Panc1 (cell line): ENCODE data around the gene FOXK2. TPM values are rescaled to one million over a fixed set of nuclear protein-coding genes. Genes with fewer than 3 reads are reported as not detected.
"Not testable (repeated sequence)": the region's sequence is repeated elsewhere in the genome, so short reads cannot be mapped to it uniquely, and the experiment has no call there.

Experiments used
- ATAC-seq: fragments of 200-7000 bp; cut with Tn5 transposase; 2 replicates; pipeline ENCODE4 v1.9.1; 2020; ENCODE audit warnings: mild to moderate bottlenecking, moderate library complexity
- BruUV-seq: library from RNA; stranded (reverse); fragments of 400-500 nt; replicated peaks from 2 replicates; lab custom pipeline; 2021; lab: Mats Ljungman, UMichigan
- CTCF ChIA-PET: fragments of 300-600 bp; sonication (Branson Sonifier 250); formaldehyde crosslinking; loops from one replicate; lab custom pipeline; 2022; ENCODE audit warnings: antibody characterized with exemption; lab: Charles Lee
- POLR2A ChIA-PET: fragments of 300-600 bp; sonication (Branson Sonifier 250); formaldehyde crosslinking; loops from one replicate; lab custom pipeline; 2022; ENCODE audit warnings: antibody characterized with exemption; lab: Charles Lee
- DNase-seq: peaks from one replicate; pipeline ENCODE4 v3.0.0-alpha.2; 2010; ENCODE audit warnings: low read depth, low spot score
- H3K27ac ChIP-seq: 2 replicates; pipeline ENCODE4 v1.5.1; 2011; ENCODE audit warnings: mild to moderate bottlenecking, low read length, inconsistent platforms
- H3K27me3 ChIP-seq: fragments of 200-500 bp; sonication (Bioruptor generic); 2 replicates; pipeline ENCODE4 v1.6.0; 2014; ENCODE audit warnings: low read length, inconsistent platforms; ENCODE audit not compliant: control insufficient read depth, insufficient read depth
- H3K36me3 ChIP-seq: fragments of 200-500 bp; sonication (Bioruptor generic); 2 replicates; pipeline ENCODE4 v1.5.1; 2014; ENCODE audit warnings: inconsistent platforms, mild to moderate bottlenecking, low read length, moderate library complexity; ENCODE audit not compliant: control insufficient read depth, insufficient read depth
- H3K4me1 ChIP-seq: 2 replicates; pipeline ENCODE4 v1.5.1; 2011; ENCODE audit warnings: inconsistent platforms, mild to moderate bottlenecking, low read length, moderate library complexity; ENCODE audit not compliant: control insufficient read depth, insufficient read depth
- H3K4me3 ChIP-seq, 2 experiments: 2 replicates each; pipeline ENCODE4 v1.5.1; 2011 to 2012; ENCODE audit warnings: low read depth in 2 of 2, low read length in 2 of 2, mild to moderate bottlenecking in 2 of 2, inconsistent platforms in 1 of 2, moderate library complexity in 1 of 2
- H3K9me3 ChIP-seq: fragments of 200-500 bp; sonication (Bioruptor generic); 2 replicates; pipeline ENCODE4 v1.5.1; 2014; ENCODE audit warnings: low read depth, mild to moderate bottlenecking, inconsistent platforms, low read length, moderate library complexity; ENCODE audit not compliant: control insufficient read depth, insufficient read depth
- POLR2AphosphoS5 ChIP-seq: IDR thresholded peaks from 2 replicates; pipeline ENCODE4 v1.6.1; 2012; ENCODE audit warnings: mild to moderate bottlenecking, low read depth, low read length, moderate library complexity
- REST ChIP-seq, 2 experiments: IDR thresholded peaks; 2 replicates each; pipeline ENCODE4 v1.6.1; 2011 to 2012; ENCODE audit warnings: low read depth in 2 of 2, control low read depth in 1 of 2, low read length in 1 of 2, mild to moderate bottlenecking in 1 of 2, moderate library complexity in 1 of 2; ENCODE audit not compliant: insufficient read depth in 1 of 2
- SIN3A ChIP-seq: IDR thresholded peaks from 2 replicates; pipeline ENCODE4 v1.6.1; 2012; ENCODE audit warnings: low read depth, mild to moderate bottlenecking, low read length, moderate library complexity, borderline replicate concordance; ENCODE audit not compliant: insufficient read depth
- TCF7L2 ChIP-seq: IDR thresholded peaks from 2 replicates; pipeline ENCODE4 v1.6.1; 2011; ENCODE audit warnings: mild to moderate bottlenecking, low read depth, low read length, inconsistent platforms
- in situ Hi-C: cut with HindIII; loops from 2 replicates; pipeline ENCODE4 v1.10.0; 2016; ENCODE audit warnings: low sequenced_read_pairs, low pct_unique_long_range_greater_than_20kb
- intact Hi-C: fragments of 100-400 bp; cut with micrococcal nuclease; formaldehyde crosslinking; loops from one replicate; pipeline ENCODE4 v1.10.0; 2022; ENCODE audit not compliant: unreplicated experiment
- total RNA-seq: library from RNA; stranded (reverse); gene quantifications from one replicate; pipeline ENCODE4 v1.2.1, GENCODE V29; 2021; ENCODE audit not compliant: unreplicated experiment
- TF ChIP-seq, protein P1 (sequence below): fragments of 450-650 bp; IDR thresholded peaks from 2 replicates; pipeline ENCODE4 v1.5.1; 2017; ENCODE audit warnings: mild to moderate bottlenecking

The FOXK2 gene
- total RNA-seq, 1 experiment from 2014 or later: 143 TPM

- H3K27ac ChIP-seq: no peak overlapping the region
- CTCF ChIA-PET: no interaction called here
- TF ChIP-seq REST (IDR thresholded peaks at IDR 0.05; ENCODE audit: insufficient read depth in 1 of 2, low read depth in 2 of 2, low read length in 1 of 2) (no peak), TCF7L2 (no peak), POLR2AphosphoS5 (no peak), SIN3A (no peak)
- TF ChIP-seq, protein P1, sequence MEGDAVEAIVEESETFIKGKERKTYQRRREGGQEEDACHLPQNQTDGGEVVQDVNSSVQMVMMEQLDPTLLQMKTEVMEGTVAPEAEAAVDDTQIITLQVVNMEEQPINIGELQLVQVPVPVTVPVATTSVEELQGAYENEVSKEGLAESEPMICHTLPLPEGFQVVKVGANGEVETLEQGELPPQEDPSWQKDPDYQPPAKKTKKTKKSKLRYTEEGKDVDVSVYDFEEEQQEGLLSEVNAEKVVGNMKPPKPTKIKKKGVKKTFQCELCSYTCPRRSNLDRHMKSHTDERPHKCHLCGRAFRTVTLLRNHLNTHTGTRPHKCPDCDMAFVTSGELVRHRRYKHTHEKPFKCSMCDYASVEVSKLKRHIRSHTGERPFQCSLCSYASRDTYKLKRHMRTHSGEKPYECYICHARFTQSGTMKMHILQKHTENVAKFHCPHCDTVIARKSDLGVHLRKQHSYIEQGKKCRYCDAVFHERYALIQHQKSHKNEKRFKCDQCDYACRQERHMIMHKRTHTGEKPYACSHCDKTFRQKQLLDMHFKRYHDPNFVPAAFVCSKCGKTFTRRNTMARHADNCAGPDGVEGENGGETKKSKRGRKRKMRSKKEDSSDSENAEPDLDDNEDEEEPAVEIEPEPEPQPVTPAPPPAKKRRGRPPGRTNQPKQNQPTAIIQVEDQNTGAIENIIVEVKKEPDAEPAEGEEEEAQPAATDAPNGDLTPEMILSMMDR: no peak
- H3K4me3 ChIP-seq: no peak overlapping the region
- no peaks in the 10 kb centered on the region for H3K36me3 ChIP-seq
- no peaks in the 10 kb centered on the region for H3K9me3 ChIP-seq
- no peaks in the 10 kb centered on the region for H3K27me3 ChIP-seq
- POLR2A ChIA-PET: no interaction called here
- no peaks in the 10 kb centered on the region for H3K4me1 ChIP-seq
- ATAC-seq (peak; percentile 60; the same call in 1 of the 2 replicates), DNase-seq (no peak)
- intact Hi-C loops: no loop called here
- in situ Hi-C loops: no loop called here
- no TSS peak for BruUV-seq
Measured at GRCh38 chr17:82503728-82504308, 15.7 kb upstream of the FOXK2 start.

DNA sequence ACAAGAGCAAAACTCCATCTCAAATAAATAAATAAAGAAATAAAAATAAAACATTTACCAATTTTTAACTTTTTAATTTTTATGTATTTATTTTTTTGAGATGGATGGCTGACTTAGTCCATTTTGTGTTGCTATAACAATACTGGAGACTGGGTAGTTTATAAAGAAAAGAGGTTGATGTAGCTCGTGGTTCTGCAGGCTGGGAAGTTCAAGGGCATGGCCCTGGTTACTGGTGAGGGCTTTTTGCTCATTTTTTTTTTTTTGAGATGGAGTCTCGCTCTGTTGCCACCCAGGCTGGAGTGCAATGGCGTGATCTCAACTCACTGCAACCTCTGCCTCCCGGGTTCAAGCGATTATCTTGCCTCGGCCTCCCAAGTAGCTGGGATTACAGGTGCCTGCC is 14.2 kb upstream of the FOXK2 start:
- DNase-seq (no peak), ATAC-seq (no peak)
- in situ Hi-C loops (no loop called here), intact Hi-C loops (no loop called here)
- Histone ChIP-seq H3K27me3 (no peaks in the 10 kb centered on the region), H3K9me3 (no peaks in the 10 kb centered on the region), H3K4me1 (no peaks in the 10 kb centered on the region), H3K27ac (no peak overlapping the region), H3K36me3 (no peaks in the 10 kb centered on the region), H3K4me3 (no peak overlapping the region)
- TF ChIP-seq POLR2AphosphoS5 (no peak), SIN3A (no peak), REST (IDR thresholded peaks at IDR 0.05; ENCODE audit: insufficient read depth in 1 of 2, low read depth in 2 of 2, low read length in 1 of 2) (no peak), TCF7L2 (no peak)
- TF ChIP-seq, protein P1: no peak
- ChIA-PET CTCF (no interaction called here), POLR2A (interaction anchor here (0.7 kb wide), 1 partner anchor 13 kb away, joined by 5 read pairs; no protein-coding TSS in a partner anchor)
- no TSS peak for BruUV-seq

GRCh38 chr17:82506402-82506801 is 13.1 kb upstream of the FOXK2 start:
- POLR2A ChIA-PET, H3K27me3 ChIP-seq, in situ Hi-C loops, DNase-seq, H3K9me3 ChIP-seq, H3K4me1 ChIP-seq, H3K27ac ChIP-seq, H3K36me3 ChIP-seq, H3K4me3 ChIP-seq, intact Hi-C loops, ATAC-seq, BruUV-seq: not testable (repeated sequence)
- CTCF ChIA-PET: interaction anchor here (0.5 kb wide), 1 partner anchor 114 kb away, joined by 6 read pairs; no protein-coding TSS in a partner anchor
